HL-60 (cell line): ENCODE measurements around the gene NATD1.

Experiments
- DNase-seq, 2 experiments: peaks; one replicate each; pipeline ENCODE4 v3.0.0-alpha.2; 2010 to 2020; ENCODE audit warnings: low read depth in 1 of 2, low spot score in 1 of 2
- H3K27ac ChIP-seq: fragments of 250-450 bp; sonication (Bioruptor Pico); replicated peaks from 2 replicates; pipeline ENCODE4 v1.5.1; 2020; ENCODE audit warnings: mild to moderate bottlenecking, moderate library complexity
- H3K27me3 ChIP-seq: fragments of 250-450 bp; sonication (Bioruptor Pico); 2 replicates; pipeline ENCODE4 v1.5.1; 2021; ENCODE audit warnings: mild to moderate bottlenecking, moderate library complexity; ENCODE audit not compliant: insufficient read depth, poor library complexity, severe bottlenecking
- H3K4me3 ChIP-seq: replicated peaks from 2 replicates; pipeline ENCODE4 v1.5.1; 2011; ENCODE audit warnings: mild to moderate bottlenecking, control low read depth, low read length; ENCODE audit not compliant: insufficient read depth
- CTCF ChIP-seq: IDR thresholded peaks from one replicate; pipeline ENCODE4 v1.5.1; 2011; ENCODE audit warnings: low read length, control low read depth, inconsistent platforms; ENCODE audit not compliant: insufficient read depth
- GABPA ChIP-seq: IDR thresholded peaks from 2 replicates; pipeline ENCODE4 v1.6.1; 2012; ENCODE audit warnings: low read depth
- POLR2AphosphoS5 ChIP-seq: IDR thresholded peaks from 2 replicates; pipeline ENCODE4 v1.6.1; 2012; ENCODE audit warnings: low read depth
- REST ChIP-seq: IDR thresholded peaks from 2 replicates; pipeline ENCODE4 v1.6.1; 2012; ENCODE audit warnings: low read depth; ENCODE audit not compliant: insufficient replicate concordance
- SPI1 ChIP-seq: IDR thresholded peaks from 2 replicates; pipeline ENCODE4 v1.6.1; 2012; ENCODE audit warnings: low read depth, mild to moderate bottlenecking, borderline replicate concordance

NATD1 gene

GRCh38 chr17:21272250-21272649 lies 19.0 kb upstream of the NATD1 start:
- H3K4me3 ChIP-seq: no peak overlapping the region
- DNase-seq: no peak
- TF ChIP-seq REST: no peak
- TF ChIP-seq CTCF: no peak
- no peak for TF ChIP-seq GABPA
- H3K27me3 ChIP-seq: no peaks in the 10 kb centered on the region
- H3K27ac ChIP-seq: no peak overlapping the region

DNA sequence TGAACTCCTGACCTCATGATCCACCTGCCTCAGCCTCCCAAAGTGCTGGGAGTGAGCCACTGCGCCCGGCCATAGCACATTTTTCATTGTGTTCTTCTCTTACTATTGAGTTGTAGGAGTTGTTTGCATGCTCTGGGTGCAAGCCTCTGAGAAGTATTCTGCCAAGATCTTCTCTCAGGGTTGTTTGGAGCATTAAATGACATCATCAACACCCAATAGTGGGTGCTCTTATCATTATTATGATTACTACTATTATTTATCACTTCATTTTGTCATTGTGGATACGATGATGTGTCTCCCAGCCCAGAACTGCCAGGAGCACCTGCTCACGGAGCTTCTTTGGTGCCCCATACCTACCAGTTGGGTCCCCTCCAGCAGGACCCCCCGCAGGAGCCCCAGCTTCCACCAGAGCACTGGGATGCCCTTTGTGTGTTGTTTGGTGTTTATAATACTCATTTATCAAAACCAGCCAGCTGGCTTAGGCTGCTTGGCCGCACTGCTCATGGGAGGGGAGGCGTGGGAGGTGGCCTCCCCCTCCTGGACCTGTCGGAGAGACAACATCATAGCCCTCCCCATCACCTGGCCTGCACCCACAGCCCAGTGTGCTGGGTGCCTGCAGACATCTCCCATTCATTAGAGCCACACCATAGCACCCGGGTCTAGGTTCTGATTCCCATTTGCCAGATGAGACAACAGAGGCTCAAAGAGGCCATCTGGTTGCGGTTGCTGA lies 18.4 kb upstream of the NATD1 start:
- no peak overlapping the region for H3K4me3 ChIP-seq
- no peak overlapping the region for H3K27ac ChIP-seq
- H3K27me3 ChIP-seq: no peaks in the 10 kb centered on the region
- no peak for TF ChIP-seq GABPA
- no peak for TF ChIP-seq CTCF
- no peak for TF ChIP-seq POLR2AphosphoS5
- no peak for TF ChIP-seq REST
- no peak for TF ChIP-seq SPI1
- DNase-seq: no peak

DNA sequence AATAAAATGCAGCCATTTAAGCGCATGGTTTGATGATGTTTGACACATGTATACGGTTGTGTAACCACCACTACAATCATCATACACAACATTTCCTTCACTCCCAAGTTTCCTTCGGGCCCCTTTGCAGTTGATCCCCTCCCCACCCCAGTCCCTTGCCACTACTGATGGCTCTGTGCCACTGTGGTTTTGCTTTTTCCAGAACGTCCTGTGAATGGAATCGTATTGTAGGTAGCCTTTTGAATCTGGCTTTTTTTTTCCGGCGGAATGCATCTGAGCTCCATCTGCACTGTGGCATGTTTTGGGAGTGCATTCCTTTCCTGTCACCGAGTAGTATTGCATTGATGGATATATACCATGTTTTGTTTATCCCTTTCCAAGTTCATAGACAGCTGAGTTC lies 16.2 kb upstream of the NATD1 start:
- no peak for DNase-seq
- TF ChIP-seq POLR2AphosphoS5 (no peak), GABPA (no peak)
- no peaks in the 10 kb centered on the region for H3K27me3 ChIP-seq
- H3K4me3 ChIP-seq: no peak overlapping the region
- H3K27ac ChIP-seq: no peak overlapping the region

DNA sequence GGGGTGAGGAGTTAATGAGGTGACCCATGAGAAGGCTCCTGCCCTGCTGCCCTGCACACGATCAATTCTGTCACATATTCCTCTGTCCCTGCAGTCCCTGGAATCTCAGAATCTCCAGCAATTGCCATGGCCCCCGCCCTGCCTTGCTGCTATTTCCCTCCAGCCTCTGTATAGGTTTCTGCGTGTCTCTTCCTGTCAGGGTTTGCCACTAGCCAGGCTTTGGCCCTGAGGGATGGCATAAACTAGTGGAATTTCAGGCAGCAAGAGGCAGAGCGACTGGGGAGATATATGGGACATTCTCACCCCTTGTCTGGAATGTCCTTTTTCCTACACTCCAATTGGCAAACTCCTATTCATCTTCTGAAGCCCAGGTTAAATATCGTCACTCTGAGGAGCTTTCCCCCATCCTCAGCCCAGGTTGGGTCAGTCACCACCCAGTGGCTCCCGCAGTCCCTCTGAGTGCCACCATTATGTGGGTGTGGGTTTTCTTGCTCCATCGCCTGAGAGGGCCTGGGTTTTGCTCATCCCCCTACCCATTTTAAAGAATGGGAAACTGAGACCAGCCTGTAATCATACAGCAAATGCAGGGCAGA lies 15.5 kb upstream of the NATD1 start:
- TF ChIP-seq SPI1 (no peak), REST (no peak), CTCF (no peak), POLR2AphosphoS5 (no peak), GABPA (no peak)
- no peak for DNase-seq
- Histone ChIP-seq H3K27me3 (no peaks in the 10 kb centered on the region), H3K4me3 (no peak overlapping the region), H3K27ac (no peak overlapping the region)
